Measurements from ENCODE around the gene CFHR5.
"Not testable (repeated sequence)": the region's sequence is repeated elsewhere in the genome, so short reads cannot be mapped to it uniquely, and the experiment has no call there.

CFHR5 gene

GRCh38 chr1:196977278-196977677 lies at the start of gene CFHR5:
TSS of gene CFHR5 (plus strand) at chr1:196977556. CDS start at chr1:196977665, 109 bp downstream.
- DNase-seq (ENCODE audit: low read depth) = no peak

DNA sequence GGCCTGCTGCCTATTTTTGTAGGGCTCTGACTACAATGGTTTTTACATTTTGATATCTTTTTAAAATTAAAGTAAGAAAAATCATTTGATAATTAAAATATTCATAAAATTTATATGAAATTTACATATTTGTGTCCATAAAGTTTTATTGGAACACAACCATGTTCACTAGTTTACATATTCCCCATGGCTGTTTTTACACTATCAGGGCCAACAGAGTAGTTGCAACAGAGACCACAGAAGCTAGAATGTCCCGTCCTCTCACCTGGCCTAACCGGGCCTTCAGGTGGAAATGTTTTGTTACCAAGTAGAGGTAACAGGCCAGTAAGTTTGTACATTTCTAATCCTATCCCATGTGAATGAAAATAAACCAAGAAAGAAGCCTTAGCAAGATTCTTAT lies 44.5 kb upstream of the CFHR5 start:
- DNase-seq (ENCODE audit: low read depth) = not testable (repeated sequence)

DNA sequence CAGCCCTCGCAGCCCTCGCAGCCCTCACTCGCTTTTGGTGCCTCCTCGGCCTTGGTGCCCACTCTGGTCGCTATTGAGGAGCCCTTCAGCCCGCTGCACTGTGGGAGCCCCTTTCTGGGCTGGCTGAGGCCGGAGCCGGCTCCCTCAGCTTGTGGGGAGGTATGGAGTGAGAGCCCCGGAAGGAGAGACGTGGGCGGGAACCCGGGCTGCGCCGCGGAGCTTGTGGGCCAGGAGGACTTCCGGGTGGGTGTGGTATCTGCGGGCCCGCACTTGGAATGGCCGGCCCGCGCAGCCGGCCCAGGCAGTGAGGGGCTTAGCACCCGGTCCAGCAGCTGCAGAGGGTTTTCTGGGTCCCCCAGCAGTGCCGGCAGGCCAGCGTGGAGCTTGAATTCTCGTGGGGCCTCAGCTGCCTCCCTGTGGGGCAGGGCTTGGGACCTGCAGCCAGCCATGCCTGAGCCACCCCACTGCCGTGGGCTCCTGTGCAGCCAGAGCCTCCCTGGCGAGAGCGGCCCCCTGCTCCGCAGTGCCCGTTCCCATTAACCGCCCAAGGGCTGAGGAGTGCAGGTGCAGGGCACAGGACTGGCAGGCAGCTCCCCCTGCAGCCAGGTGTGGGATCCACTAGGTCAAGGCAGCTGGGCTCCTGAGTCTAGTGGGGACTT lies 43.7 kb upstream of the CFHR5 start:
- DNase-seq (ENCODE audit: low read depth) = no peak

DNA sequence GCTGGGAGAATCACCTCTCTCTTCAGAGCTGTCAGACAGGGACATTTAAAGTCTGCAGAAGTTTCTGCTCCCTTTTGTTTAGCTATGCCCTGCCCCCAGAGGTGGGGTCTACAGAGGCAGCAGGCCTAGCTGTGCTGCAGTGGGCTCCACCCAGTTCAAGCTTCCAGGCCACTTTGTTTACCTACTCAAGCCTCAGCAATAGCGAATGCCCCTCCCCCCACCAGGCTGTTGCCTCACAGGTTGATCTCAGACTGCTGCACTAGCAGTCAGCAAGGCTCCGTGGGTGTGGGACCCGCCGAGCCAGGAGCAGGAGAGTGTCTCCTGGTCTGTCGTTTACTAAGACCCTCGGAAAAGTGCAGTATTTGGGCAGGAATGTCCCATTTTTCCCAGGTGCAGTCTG lies 35.9 kb upstream of the CFHR5 start:
- not testable (repeated sequence) for DNase-seq (ENCODE audit: low read depth)

DNA sequence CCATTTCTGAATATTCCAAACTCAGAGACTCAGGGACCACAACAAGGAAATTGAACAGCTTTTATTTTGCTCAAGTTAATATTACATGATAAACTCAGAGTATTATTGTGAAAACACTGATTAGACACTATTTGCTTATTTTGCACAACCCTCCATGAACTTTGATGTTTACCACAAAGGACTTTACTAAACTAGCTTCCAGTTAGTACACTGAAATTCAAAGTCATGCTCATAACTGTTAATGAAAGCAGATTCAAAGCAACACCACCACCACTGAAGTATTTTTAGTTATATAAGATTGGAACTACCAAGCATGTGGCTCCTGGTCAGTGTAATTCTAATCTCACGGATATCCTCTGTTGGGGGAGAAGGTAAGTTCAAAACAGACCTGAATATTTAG lies 33.8 kb upstream of the CFHR5 start, which contains the start of gene CFHR2:
CFHR2 (plus strand) TSS at position 171 of the 400 bp plus-strand sequence; CDS start at position 314, 143 bp downstream.
- DNase-seq (ENCODE audit: low read depth) = not testable (repeated sequence)

GRCh38 chr1:196951711-196952394 lies 25.5 kb upstream of the CFHR5 start:
- DNase-seq (ENCODE audit: low read depth) = no peak

DNA sequence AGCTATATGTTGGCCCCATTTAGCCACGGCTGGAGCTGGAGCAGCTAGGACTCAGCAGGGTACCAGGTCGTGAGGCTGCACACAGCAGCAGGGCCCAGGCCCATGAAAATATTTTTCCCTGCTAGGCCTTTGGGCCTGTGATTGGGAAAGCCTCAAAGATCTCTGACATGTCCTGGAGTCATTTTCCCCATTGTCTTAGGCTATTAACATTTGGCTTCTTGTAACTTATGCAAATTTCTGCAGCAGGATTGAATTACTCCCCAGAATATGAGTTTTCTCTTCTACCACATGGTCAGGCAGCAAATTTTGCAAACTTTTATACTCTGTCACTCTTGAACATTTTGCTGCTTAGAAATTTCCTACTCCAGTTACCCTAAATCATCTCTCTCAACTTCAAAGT lies 22.6 kb upstream of the CFHR5 start:
- DNase-seq (ENCODE audit: low read depth) = no peak

GRCh38 chr1:196955926-196956325 lies 21.4 kb upstream of the CFHR5 start:
- DNase-seq (ENCODE audit: low read depth) = no peak

GRCh38 chr1:196960854-196961253 lies 16.5 kb upstream of the CFHR5 start:
- DNase-seq (ENCODE audit: low read depth) = no peak

GRCh38 chr1:196970182-196970581 lies 7.2 kb upstream of the CFHR5 start:
- no peak for DNase-seq (ENCODE audit: low read depth)

DNA sequence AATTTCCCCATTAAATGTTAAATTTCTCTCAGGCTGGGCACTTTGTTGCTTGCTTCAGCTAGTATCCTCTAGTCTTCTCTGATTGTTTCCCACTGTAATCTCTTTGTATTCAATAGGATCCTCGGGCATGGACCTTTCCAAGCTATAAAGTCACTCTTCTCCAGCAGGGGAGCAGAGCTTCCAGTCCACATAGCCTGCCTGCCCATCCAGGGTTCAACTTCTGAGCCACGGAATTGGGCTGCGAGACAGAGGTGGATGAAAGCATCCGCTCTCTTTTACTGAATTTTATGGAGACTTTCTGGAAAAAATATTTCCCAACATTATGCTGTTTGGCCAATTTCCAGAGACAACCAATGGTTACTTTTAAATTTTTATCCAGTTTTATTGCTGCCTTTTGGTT lies 1.1 kb upstream of the CFHR5 start:
- DNase-seq (ENCODE audit: low read depth) = no peak

- DNase-seq (ENCODE audit: low read depth) = no peak
Observed at GRCh38 chr1:196980859-196981258, 3.5 kb downstream of the CFHR5 start.

DNA sequence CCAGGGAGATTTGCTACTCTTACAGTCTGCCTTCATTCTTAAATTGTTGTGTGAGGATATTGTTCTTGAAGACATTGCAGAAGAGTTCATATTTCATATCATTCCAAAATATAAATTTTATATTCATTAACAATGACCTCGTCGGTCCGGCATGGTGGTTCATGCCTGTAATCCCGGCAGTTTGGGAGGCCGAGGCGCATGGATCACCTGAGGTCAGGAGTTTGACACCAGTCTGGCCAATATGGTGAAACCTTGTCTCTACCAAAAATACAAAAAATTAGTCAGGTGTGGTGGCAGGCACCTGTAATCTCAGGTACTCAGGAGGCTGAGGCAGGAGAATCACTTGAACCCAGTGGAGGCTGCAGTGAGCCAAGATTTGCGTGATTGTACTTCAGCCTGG lies 4.9 kb downstream of the CFHR5 start:
- not testable (repeated sequence) for DNase-seq (ENCODE audit: low read depth)

GRCh38 chr1:196991919-196992651 lies 14.7 kb downstream of the CFHR5 start:
- DNase-seq (ENCODE audit: low read depth) = not testable (repeated sequence)

- no peak for DNase-seq (ENCODE audit: low read depth)
Observed at GRCh38 chr1:196993916-196994315, 16.6 kb downstream of the CFHR5 start.

DNA sequence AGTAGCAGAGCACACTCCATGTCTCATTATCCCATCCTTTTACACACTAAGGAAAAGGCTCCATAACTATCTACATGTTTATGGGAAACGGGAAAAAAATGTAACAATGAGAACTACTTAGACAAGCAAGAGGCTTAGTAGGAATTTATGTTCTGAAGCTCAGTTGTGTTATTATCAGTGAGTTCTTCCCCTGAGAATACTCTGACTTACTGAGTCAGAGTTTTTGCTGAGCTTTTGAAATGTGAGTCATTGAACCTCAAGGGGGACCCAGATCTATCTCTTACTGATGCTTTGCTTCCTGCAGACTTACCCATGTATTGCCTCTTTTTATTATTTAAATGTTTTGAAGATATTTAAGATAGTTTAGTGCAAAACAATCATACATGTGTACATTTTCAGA lies 20.1 kb downstream of the CFHR5 start:
- DNase-seq (ENCODE audit: low read depth) = no peak

GRCh38 chr1:197001828-197002227 lies 24.5 kb downstream of the CFHR5 start:
- no peak for DNase-seq (ENCODE audit: low read depth)

DNA sequence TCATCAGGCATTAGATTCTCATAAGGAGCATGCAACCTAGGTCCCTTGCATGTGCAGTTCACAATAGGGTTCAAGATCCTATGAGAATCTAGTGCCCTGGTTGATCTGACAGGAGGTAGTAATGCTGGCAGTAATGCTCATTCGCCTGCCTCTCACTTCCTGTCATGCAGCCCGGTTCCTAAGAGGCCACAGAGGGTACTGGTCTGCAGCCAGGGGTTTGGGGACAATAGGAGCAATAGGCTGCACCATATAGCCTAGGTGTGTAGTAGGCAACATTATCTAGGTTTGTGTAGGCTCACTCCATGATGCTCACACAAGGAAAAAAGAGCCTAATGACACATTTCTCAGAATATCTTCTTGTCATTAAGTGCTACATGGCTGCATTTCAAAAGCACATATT lies 25.8 kb downstream of the CFHR5 start:
- DNase-seq (ENCODE audit: low read depth) = no peak

GRCh38 chr1:197008861-197009260 lies 31.5 kb downstream of the CFHR5 start:
- no peak for DNase-seq (ENCODE audit: low read depth)

DNA sequence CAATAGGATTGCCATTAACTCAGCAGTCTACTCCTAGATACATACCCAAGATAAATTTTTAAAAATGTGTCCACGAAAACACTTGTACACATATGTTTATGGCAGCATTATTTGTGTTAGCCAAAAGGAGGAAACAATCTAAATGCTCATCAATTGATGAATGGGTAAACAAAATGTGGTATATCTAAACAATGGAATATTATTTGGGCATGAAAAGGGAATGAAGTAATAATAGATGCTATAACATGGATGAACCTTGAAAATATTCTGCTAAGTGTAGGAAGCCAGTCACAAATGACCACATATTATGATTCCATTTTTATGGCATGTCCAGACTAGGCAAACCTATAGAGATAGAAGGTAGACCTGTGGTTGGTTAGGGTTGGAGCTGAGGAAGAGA lies 34.3 kb downstream of the CFHR5 start:
- DNase-seq (ENCODE audit: low read depth) = no peak

GRCh38 chr1:197013234-197013633 lies 35.9 kb downstream of the CFHR5 start:
- no peak for DNase-seq (ENCODE audit: low read depth)

GRCh38 chr1:197016751-197017150 lies 39.4 kb downstream of the CFHR5 start:
- DNase-seq (ENCODE audit: low read depth) = no peak

DNA sequence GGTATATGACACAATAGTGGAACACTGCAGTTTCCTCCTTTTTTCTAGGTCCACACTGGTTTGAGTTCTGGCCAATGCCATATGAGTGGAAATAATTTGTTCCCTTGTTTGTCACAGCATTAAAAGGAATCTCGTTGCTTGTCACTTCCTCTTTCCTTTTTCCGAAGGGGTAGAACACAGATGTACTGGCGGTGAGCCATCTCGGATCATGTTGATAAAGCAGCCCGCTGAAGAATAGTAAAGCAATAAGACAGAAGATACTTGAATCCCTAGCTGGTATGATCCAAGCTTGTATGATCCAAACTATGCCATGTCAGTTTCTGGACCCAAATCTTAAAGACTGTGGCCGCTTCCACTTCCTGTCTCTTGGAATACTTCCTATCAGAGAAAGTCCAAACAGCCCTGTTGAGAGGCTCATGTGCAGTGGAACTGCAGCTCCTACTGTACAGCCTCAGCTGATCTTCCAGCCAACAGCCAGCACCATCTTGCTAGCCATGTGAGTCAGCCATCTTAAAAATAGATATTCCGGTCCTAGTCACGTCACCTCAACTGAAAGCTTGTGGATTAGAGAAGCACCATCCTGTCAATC lies 40.3 kb downstream of the CFHR5 start:
- DNase-seq (ENCODE audit: low read depth) = no peak

Data from activated gamma-delta T cell treated with anti-CD3 and anti-CD28 coated beads, Interleukin-2, amount 50 U/mL, for 16 hours (primary cell).